GM21390 (cell line): ENCODE measurements around the gene MAP7.
"Not testable (repeated sequence)": the region's sequence is repeated elsewhere in the genome, so short reads cannot be mapped to it uniquely, and the experiment has no call there.

Experiments used
- ATAC-seq: cut with Tn5 transposase; IDR thresholded peaks from one replicate; pipeline ENCODE4 v1.9.1; 2021; ENCODE audit not compliant: unreplicated experiment

MAP7 gene

DNA sequence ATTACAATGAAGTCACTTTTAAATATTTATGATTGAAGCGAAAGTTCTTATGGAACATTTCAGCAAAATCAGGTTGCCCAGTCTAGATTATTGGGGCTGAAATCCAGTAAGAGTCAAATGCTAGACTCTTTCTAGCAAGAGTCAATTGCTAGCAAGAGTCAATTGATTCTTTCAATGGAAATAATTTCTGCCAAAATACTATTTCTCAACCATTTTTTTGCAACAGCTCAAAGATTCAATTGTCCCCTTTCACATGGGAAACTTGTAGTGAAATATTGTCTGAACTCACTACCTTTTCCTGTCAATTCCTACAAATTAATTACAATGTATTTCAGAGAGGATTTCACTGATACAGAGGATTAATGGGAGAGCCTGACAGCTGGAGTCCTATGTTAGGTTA is 78.3 kb downstream of the MAP7 start:
- no peak for ATAC-seq

DNA sequence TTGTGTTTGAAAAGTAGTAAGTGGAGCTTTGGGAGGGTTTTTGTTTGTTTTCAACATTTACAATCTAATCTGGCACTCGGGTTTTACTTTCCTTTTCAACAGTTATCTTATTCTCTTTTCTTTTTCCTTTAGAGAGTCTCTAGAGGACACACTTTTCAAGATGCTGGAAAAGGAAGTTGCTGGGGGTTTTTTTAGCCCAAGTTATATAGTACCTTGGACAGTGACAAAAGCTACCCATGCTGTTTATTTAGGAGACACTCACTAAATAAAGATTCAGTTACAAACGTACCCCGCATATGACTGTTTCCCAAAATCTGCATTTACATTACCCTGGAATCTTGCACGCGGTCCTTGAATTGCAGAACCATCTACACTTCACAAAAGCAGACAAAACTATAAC is 78.8 kb downstream of the MAP7 start:
- ATAC-seq, result no peak

DNA sequence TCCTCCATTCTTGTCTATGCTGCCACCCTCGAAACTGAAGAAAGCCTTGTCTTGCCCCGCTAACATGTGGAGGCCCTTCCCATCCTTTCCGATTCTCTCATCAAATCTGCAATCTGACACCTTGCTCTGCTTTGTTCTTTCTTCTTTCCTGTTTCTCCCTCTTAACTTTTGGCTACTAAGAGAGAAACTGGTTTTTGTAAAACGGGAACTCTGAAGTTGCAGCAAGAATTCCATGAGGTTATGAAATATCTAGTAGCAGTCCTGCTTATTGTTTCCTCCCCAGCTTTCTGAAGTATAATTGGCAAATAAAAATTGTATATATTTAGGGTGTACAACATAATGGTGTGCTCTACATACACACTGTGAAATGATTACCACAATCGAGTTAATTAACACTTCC is 80.2 kb downstream of the MAP7 start:
- no peak for ATAC-seq

DNA sequence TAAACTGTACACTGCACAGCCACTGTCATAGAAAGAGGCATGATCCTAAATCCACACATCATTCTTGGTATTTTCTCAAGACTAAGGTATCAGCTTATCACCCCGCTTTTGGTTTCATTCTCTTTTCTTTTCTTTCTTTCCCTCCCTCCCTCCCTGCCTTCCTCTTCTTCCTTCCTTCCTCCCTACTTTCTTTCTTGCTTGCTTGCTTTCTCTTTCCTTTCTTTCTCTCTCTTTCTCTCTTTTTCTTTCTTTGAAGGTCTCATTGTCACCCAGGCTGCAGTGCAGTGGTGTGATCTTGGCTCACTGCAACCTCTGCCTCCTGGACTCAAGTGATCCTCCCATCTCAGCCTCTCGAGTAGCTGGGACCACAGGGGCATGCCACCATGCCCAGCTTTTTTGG is 81.1 kb downstream of the MAP7 start:
- ATAC-seq, result no peak

DNA sequence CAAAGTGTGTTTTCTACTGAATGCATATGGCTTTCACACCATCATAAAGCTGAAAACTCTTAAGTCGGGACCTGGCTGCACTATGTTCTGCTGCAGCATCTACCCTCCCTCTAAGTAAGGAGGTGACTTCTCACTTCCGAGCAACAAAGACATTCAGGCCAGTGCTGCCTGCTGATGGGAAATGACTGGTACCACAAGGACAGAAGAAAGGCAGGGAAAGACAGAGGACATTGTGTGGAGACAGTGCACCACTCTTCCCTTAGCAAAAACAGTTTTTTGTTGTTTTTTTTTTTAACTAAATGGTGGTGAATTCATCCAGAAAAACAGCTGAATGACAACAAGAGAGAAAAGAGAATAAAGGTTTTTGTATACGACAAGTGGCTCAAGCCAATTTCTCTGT is 81.5 kb downstream of the MAP7 start:
- ATAC-seq, result no peak

DNA sequence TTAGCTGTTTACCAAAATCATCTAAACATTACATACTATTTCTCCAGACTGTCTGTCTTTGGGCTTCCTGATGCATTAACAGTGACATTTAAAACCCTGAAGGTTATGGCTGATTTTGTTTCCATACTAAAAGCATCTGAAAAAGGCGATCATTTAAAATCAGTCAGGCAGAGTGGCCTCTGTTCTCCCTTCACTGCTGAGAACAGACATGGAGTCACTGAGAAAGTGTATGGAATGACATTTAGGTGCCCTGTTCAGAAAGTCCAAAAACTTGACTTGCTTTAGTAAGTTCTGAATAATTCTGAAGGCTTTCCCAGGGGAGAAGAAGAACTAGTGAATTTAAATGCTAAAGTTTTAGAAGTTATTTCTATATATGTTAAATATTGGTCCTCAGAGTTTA is 83.0 kb downstream of the MAP7 start:
- ATAC-seq, result no peak

DNA sequence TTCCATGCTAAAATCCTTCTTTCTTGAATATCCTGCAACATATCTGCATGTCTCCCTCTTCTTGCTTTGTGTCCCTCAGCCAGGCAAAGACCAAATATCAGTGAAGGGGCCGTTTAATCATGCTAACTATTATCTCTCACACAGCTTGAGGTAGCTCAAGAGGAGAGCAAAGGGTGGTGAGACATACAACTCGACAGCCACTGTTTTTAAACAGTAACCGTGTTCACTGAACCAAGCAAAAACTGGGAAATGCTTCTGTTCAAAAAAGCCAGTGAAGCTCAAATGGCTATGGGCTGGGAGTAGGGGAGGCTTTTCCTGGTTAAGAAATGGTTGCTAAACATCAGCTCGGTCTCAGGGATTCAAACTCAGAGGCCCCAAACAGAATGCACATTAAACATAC is 83.4 kb downstream of the MAP7 start:
- ATAC-seq, result no peak

DNA sequence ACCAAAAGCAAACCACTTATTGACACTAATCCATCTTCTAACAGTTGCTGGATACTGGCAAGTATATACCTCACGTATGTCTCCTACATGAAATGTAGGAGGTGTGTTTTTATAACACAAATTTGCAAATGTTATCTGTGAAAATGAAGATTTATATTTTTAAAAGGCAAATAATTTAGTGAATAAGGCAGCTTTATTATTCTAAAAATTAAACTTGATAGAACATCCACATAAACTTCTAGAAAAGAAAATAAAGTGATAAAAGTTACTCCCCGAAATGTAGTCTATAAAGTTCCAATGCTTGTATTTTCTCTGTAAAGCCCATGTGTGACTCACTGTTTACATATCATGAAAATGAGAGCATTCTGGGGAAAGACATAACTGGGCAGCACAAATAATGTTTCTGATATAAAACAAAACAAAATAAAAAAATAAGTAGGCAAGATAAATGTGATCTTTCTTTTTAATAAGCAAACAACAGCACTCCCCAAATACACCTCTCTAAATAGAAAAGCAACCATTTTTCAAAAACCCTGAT is 84.4 kb downstream of the MAP7 start:
- no peak for ATAC-seq

DNA sequence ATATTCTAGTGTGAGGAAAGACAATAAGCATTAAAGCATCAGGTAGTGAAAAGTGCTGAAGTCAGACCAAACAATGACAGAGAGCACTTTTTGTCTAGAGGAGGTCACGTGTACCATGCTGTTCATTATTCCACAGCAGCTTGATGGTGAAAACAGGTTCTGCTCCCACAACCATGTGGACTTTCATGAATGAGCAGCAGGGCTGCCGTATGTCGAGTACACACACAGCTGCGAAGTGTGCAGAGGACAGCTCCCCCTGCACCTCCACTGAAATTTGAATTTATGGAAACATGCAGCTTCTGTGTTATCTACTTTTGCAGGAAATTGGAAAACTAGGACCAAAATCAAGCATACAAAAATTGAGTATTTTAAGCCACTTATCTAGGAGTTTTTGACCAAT is 85.3 kb downstream of the MAP7 start:
- ATAC-seq, result no peak

DNA sequence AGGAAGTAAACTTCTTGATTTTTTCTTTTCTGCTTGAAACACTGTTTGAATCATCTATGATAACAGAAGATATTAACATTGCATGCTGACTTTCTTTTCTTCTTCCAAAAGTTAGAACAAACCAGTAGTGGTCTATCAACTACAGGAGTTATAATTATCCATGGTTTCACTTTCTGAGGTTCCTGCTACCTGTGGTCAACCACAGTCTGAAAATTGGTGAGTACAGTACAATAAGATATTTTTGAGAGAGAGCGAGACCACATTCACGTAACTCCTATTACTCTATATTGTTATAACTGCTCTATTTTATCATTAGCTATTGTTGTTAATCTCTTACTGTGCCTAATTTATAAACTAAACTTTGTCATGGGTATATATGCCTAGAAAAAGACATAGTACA is 86.1 kb downstream of the MAP7 start:
- ATAC-seq, result no peak

DNA sequence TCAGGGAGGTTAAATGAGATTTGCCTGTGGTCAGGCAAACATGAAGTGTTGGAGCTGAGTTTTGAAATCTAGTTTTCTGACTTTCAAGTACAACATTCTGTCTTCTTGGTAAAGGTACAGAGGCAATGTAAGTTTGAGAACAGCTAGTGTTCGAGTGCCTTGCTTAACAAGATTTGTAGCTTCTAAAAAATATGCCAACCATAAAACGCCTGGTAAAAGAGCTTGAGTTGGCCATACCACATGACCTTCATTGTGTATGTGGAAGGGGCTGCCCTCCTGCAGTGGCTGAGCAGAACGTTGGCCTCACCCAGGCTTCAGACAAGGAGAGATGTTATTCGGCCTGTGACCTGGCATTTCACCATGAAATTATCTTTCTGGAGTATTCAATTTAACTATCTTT is 86.5 kb downstream of the MAP7 start:
- no peak for ATAC-seq

DNA sequence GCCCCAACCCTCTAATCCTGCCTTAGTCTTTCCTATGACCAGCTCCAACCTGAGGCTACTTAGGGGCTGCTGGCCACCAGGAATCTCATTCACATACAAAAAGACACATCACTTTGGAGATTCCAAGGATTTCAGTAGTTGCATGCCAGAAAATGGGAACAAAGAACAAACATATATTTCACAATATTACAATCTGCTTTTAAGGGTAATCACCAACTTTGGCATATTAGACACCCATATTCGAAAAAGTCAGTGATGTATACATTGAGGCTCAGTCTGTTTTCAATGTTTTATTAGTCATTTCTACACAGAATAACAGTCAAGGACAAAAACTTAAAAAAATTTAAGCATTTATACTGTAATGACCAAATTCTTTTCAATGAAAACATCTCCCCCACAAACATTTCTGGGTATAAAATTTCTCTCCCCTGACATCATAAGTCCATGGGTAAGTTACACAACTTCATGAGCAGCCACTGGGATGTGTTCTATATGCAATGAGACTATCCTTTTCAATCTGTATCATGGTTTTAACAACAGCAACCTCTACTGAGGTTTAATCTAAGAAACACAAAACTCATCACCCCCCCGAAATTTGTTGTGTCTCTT is 103.5 kb downstream of the MAP7 start:
- ATAC-seq, result no peak

DNA sequence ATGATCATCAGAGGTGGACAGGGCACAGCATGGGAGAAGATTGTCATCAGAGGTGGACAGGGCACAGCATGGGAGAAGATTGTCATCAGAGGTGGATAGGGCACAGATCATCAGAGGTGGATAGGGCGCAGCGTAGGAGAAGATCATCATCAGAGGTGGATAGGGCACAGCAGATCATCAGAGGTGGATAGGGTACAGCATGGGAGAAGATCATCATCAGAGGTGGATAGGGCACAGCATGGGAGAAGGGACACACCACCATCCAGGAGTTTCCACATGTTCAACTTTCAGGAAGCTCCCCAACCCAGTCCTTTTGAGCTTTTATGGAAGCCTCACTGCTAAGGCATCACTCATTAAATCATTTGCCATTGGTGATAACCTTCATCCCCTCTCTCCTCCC is 104.1 kb downstream of the MAP7 start:
- ATAC-seq, result no peak

DNA sequence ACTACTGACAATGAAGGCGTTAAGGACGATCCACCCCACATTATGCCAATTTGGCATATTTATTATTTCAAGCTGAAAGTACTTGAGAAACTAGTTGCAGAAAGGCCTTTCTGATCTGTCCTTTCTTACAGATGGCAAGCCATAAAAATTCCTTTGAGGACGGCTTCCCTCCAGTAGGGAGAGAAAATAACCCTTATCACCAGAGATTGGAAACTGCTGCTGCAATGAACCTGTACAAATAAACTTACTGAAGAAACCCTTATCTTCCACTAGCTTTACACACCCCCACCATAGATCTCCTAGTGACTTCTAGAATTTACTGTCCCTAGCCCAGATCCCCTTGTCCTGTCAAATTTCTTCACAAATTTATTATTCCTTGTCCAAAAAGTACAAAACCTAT is 105.2 kb downstream of the MAP7 start:
- no peak for ATAC-seq

DNA sequence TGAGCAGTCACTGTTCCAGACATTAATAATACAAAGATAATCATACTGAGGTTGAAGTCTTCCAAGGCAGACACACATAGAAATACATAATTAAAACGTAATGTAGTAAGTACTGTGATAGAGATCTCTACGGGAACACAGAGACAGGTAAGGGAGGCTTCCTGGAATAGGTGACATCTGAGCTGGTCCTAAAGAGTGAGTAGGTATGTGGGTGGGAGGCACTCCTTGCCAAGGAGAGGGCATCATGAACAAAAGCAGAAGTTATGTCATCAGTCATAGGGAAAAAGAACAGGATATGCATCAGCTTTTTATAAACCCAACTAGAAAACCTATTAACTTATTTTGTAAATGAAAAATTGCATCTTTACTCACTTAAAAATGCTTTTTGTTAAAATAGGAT is 110.0 kb downstream of the MAP7 start:
- no peak for ATAC-seq

DNA sequence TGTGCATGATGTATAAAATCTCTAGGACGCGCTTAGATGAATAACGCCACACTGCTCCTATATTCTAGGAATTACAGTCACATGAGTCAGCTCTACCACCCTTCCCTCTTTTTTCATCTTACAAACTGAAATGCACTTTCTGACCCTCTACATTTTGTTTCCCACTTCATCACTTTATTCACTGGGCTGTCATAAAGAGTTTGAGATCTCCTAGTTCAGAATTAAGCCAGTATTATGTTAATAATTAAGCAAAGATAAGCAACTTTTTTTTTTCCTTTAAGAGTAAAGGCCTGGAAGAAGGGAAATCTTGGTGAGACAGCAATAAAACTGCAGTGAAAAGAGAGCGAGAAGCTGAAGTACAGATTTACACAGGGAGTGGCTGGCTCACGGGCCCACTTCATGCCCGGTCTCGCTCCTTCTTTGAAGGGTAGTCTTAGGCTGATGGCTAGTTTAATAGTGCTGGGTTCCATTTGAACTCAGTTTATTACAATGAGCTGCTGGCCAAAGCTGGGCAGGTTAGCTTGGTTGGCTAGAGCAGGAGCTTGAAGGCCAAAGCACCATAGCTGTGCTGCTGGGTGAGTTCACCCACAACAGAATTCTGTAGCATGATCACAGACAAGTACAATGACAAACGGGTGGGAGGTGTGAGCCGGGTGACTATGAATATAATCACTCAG is 110.6 kb downstream of the MAP7 start:
- no peak for ATAC-seq

DNA sequence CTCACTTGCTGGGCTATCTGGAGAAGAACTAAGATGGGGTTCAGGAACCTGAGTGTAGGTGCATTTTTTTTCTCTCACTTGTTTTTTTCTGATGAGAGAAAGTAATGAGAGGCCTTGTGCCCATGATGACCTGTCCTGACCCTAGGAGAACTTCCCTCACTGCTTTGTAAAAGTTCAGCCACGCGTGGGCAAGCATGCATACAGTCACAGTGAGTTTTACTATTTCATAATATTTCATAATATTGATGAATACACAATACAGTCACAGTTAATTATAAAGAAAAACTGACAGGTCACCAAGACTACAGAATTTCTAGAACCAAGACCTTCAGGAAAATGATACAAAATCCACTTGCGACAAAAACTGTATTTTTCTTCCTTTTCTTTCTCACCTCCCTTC is 111.8 kb downstream of the MAP7 start:
- ATAC-seq, result no peak

DNA sequence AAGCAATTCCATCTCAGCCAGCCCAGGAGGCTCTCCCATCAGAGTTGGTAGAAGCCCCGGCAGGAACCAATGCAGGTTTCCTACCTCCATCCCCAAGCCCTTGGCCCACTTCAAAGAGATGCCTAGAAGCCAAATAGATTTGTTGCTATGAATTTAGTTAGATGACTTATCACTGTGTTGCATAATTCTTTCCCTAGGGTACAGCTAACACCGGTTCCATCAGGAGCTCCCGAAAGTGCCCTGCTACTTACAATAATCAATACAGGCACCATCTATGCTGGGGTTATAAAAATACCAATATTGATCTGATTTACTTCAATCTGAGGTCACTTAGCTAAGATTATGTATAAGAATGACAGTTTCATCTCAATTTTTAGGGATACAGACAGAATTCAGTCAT is 113.0 kb downstream of the MAP7 start:
- no peak for ATAC-seq

DNA sequence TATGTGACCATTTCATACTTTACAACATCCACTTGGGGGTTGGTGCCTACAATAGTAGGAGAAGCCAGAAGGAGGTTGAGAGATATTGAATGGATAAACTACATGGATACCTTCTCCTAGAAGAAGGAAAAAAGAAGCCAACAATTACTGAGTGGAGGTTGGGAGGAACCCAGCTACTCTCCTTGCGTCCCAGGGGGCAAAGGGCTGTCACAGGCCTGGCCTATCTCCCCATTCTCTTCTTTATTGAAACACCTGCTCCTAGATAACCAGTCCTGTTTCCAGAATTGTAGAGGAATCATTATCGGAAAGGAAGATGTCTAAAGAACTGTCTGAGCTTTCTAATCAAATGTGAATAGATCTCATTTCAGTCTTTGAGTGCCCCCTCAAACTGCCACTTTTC is 115.1 kb downstream of the MAP7 start:
- ATAC-seq, result no peak

DNA sequence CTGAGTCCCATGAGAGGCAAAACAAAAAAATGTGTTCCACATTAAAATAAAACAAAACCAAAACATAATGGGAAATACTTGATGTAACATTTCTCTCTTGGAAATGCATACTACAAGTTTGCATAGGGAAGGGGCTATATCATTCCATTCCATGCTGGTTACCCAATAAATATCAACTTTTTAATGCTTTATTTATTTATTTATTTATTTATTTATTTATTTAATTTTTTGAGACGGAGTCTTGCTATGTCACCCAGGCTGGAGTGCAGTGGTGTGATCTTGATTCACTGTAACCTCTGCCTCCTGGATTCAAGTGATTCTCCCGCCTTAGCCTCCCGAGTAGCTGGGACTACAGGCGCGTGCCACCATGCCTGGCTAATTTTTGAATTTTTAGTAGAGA is 118.9 kb downstream of the MAP7 start:
- ATAC-seq, result not testable (repeated sequence)

DNA sequence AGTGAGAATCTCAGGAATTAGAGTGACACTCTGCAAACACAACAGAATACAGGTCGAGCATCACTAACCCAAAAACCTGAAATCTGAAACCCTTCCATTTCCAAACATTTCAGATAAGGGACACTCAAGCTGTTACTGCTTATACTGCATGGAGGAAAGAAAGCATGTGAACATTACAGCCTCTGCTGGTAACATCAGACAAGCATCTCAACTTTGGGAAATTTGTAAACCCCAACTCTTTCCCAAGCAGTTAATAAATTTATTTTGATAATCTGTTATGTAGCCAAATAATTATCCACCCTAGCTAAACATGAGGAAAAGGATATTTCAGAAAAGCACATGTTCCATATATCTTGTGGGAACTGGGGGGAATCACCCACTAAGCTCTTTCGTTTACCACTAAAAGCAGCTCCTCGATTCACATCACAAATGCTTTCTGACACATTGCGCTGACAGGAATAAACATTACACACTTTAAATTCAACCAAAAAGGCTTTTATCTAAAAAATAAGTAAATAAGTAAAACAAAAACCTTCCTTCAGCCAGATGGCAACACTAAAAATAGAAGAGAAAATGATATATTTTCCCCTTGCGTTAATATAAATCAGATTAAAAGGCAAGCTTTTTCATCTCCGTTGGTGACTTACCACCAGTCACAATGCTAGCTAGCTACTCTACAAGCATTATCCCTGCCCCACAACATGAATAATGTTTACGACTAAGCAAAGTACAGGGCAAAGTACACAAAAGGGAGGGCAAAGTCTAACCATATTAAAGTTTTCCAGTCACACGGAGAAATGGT is 120.8 kb downstream of the MAP7 start:
- ATAC-seq, result no peak

DNA sequence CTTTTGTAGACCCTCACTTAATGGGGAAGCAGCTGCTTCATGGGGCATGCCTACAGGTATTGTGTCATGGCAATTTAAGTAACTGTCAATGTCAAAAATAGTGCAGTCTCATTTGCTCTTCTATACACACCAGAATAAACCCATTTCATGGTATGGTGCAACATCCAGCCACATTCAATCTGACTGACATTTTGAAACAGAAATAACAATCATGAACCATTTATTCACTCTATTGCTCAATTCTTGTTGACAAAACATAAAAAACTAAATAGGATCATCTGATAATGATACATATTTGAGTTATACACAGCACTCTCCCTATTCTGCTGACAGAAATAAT is 122.9 kb downstream of the MAP7 start:
- ATAC-seq, result no peak
